ENCODE data around the gene SMARCA4. TPM values are rescaled to one million over a fixed set of nuclear protein-coding genes. Genes with fewer than 3 reads are reported as not detected.

The SMARCA4 gene
- total RNA-seq, 1 experiment from 2014 or later = 261 TPM

DNA sequence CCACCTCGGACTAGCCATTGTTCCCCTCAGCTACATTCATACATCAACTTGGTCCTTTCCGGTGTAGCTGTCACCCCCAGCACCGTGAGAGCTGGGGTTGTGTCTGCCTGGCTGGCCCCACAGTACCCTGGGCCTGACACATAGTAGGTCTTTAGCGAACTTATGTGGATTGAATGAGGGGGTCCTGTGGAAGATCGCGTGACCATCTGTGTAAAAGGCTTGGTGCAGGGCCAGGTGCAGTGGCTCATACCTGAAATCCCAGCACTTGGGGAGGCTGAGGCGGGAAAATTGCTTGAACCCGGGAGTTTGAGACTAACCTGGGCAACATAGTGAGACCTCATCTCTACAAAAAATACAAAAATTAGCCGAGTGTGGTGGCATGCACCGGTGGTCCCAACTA is 2.0 kb downstream of the SMARCA4 start:
- H2BK20ac ChIP-seq (ENCODE audit: low read depth, low read length, poor library complexity, severe bottlenecking) = no peak overlapping the region
- no peak overlapping the region for H3T11ph ChIP-seq (ENCODE audit: low read length)
- TF ChIP-seq, protein P1, sequence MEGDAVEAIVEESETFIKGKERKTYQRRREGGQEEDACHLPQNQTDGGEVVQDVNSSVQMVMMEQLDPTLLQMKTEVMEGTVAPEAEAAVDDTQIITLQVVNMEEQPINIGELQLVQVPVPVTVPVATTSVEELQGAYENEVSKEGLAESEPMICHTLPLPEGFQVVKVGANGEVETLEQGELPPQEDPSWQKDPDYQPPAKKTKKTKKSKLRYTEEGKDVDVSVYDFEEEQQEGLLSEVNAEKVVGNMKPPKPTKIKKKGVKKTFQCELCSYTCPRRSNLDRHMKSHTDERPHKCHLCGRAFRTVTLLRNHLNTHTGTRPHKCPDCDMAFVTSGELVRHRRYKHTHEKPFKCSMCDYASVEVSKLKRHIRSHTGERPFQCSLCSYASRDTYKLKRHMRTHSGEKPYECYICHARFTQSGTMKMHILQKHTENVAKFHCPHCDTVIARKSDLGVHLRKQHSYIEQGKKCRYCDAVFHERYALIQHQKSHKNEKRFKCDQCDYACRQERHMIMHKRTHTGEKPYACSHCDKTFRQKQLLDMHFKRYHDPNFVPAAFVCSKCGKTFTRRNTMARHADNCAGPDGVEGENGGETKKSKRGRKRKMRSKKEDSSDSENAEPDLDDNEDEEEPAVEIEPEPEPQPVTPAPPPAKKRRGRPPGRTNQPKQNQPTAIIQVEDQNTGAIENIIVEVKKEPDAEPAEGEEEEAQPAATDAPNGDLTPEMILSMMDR (conservative IDR thresholded peaks at IDR 0.05) = no peak
- no peak overlapping the region for H3K18ac ChIP-seq (ENCODE audit: insufficient read length, low read depth, low read length)
- no CpG with 5 or more reads among the region's 10 CpGs for WGBS (ENCODE audit: extremely low coverage, insufficient read length, low lambda C conversion rate)
- H3K56ac ChIP-seq (ENCODE audit: insufficient read length, low read depth, low read length) = no peak overlapping the region
- H3K79me2 ChIP-seq (ENCODE audit: insufficient read depth, low read length) = peaks cover 47% of the 10 kb centered on the region
- peaks cover 6% of the 10 kb centered on the region for H4K20me1 ChIP-seq (ENCODE audit: control insufficient read depth, insufficient read depth, insufficient read length)
- H2BK12ac ChIP-seq (ENCODE audit: insufficient read length, low read depth, low read length) = no peak overlapping the region
- H3K9me3 ChIP-seq (ENCODE audit: control insufficient read depth, low read depth, low read length) = no peaks in the 10 kb centered on the region
- no peak overlapping the region for H2BK120ac ChIP-seq (ENCODE audit: low read depth, low read length, poor library complexity, severe bottlenecking)
- peak overlapping the region; percentile 96 for H3K4me2 ChIP-seq (ENCODE audit: insufficient read depth, insufficient read length, low read length)
- H3K79me1 ChIP-seq (ENCODE audit: insufficient read depth, low read depth, low read length, poor library complexity, severe bottlenecking) = no peaks in the 10 kb centered on the region
- H3K14ac ChIP-seq (ENCODE audit: insufficient read depth, low read length) = no peak overlapping the region; the same call in 1 of the 2 replicates
- Mint-ChIP-seq H3K9me3 (peaks cover 0 to 2% of the 10 kb centered on the region in 2 experiments; a peak in 1 of 5 replicates), H3K36me3 (ENCODE audit: insufficient read depth in 1 of 3, low read depth in 3 of 3) (peaks cover 11 to 18% (median 17%) of the 10 kb centered on the region in 3 experiments; a peak in 6 of 7 replicates), H3K27ac (peak overlapping the region; percentile 68 to 84 (median 70); a peak in 2 of 7 replicates), H3K27me3 (ENCODE audit: low read depth) (no peaks in the 10 kb centered on the region), H3K4me3 (peak overlapping the region; percentile 91 to 98), H3K4me1 (peaks cover 32 to 38% of the 10 kb centered on the region in 2 experiments)
- peaks cover 15% of the 10 kb centered on the region for H3K23me2 ChIP-seq (ENCODE audit: insufficient read length, low read depth, low read length, poor library complexity, severe bottlenecking)
- no peak overlapping the region for H3K23ac ChIP-seq (ENCODE audit: insufficient read length, low read depth, low read length)
- no peak overlapping the region for H2BK5ac ChIP-seq (ENCODE audit: insufficient read length, low read length)
- H3K27me3 ChIP-seq (ENCODE audit: insufficient read depth, low read length) = no peaks in the 10 kb centered on the region
- no peak overlapping the region for H4K5ac ChIP-seq (ENCODE audit: insufficient read length, low read depth, low read length)
- no peak overlapping the region for H2AK5ac ChIP-seq (ENCODE audit: insufficient read length, low read length)
- H3K4ac ChIP-seq (ENCODE audit: low read depth, low read length) = no peak overlapping the region
- H2BK15ac ChIP-seq (ENCODE audit: low read depth, low read length) = no peak overlapping the region
- H4K8ac ChIP-seq (replicated peaks; ENCODE audit: insufficient read length, low read depth, low read length) = no peak overlapping the region
- no peak overlapping the region for H2AFZ ChIP-seq (ENCODE audit: low read length)
- H3K9ac ChIP-seq (ENCODE audit: extremely low read depth, insufficient read length, low read length) = no peak overlapping the region
- H3K27ac ChIP-seq (ENCODE audit: insufficient read length, low read depth, low read length) = no peak overlapping the region
- H4K91ac ChIP-seq (ENCODE audit: insufficient read length, low read depth, low read length) = no peak overlapping the region
- no peaks in the 10 kb centered on the region; the same call in 1 of the 2 replicates for H3K4me1 ChIP-seq (ENCODE audit: insufficient read depth, low read length)
- no peak for DNase-seq
